HepG2 (cell line): ENCODE data around the gene SPRED2. TPM values are rescaled to one million over a fixed set of nuclear protein-coding genes. Genes with fewer than 3 reads are reported as not detected.

Experiments used
- ASH2L ChIP-seq: fragments of 300-600, 200-600 bp; sonication (generic); IDR thresholded peaks from 2 replicates; pipeline ENCODE4 v1.7.0; 2017; ENCODE audit warnings: low read depth, mild to moderate bottlenecking, moderate library complexity, mixed read lengths, low read length; ENCODE audit not compliant: insufficient read length
- ATF6 ChIP-seq: sonication (generic); formaldehyde crosslinking; conservative IDR thresholded peaks from 2 replicates; pipeline ENCODE4 v1.4.0; 2020; ENCODE audit warnings: missing genetic modification reagents
- ATF7 ChIP-seq, 2 experiments: fragments of 450-650 bp in 1 of 2; sonication (generic) in 1 of 2; formaldehyde crosslinking in 1 of 2; IDR thresholded peaks; 2 replicates each; pipeline versions ENCODE4 v1.4.0 to v1.6.1; 2016 to 2020; ENCODE audit warnings: antibody characterized with exemption in 1 of 2, mild to moderate bottlenecking in 1 of 2, missing genetic modification reagents in 1 of 2
- BRD4 ChIP-seq: sonication (generic); formaldehyde crosslinking; IDR thresholded peaks from 2 replicates; pipeline ENCODE4 v1.4.0; 2020; ENCODE audit warnings: missing genetic modification reagents
- EEA1 ChIP-seq: sonication (generic); formaldehyde crosslinking; IDR thresholded peaks from 2 replicates; pipeline ENCODE4 v1.5.1; 2020; ENCODE audit warnings: mild to moderate bottlenecking, missing genetic modification reagents, borderline replicate concordance
- GABPB1 ChIP-seq: IDR thresholded peaks from 2 replicates; pipeline ENCODE4 v1.6.1; 2016; ENCODE audit warnings: mild to moderate bottlenecking, missing genetic modification reagents, moderate library complexity, missing compliant biosample characterization
- KDM6A ChIP-seq: IDR thresholded peaks from 2 replicates; pipeline ENCODE4 v1.6.1; 2016; ENCODE audit warnings: low read depth
- KLF15 ChIP-seq: sonication (generic); formaldehyde crosslinking; IDR thresholded peaks from 2 replicates; pipeline ENCODE4 v1.8.1; 2023; ENCODE audit warnings: borderline replicate concordance, mild to moderate bottlenecking, inconsistent platforms, missing genetic modification reagents, mixed read lengths
- LRRFIP1 ChIP-seq: sonication (generic); formaldehyde crosslinking; conservative IDR thresholded peaks from 2 replicates; pipeline ENCODE4 v1.4.0; 2020; ENCODE audit warnings: missing genetic modification reagents
- NPAS2 ChIP-seq: sonication (generic); formaldehyde crosslinking; IDR thresholded peaks from 2 replicates; pipeline ENCODE4 v1.8.0; 2022; ENCODE audit warnings: mild to moderate bottlenecking, missing genetic modification reagents, borderline replicate concordance
- SPEN ChIP-seq: sonication (generic); formaldehyde crosslinking; IDR thresholded peaks from 2 replicates; pipeline ENCODE4 v1.5.1; 2020; ENCODE audit warnings: low read depth, mild to moderate bottlenecking, missing genetic modification reagents
- ZFX ChIP-seq: sonication (generic); formaldehyde crosslinking; IDR thresholded peaks from 2 replicates; pipeline ENCODE4 v1.4.0; 2020; ENCODE audit warnings: mild to moderate bottlenecking, low read depth, missing genetic modification reagents, moderate library complexity
- ZNF12 ChIP-seq: sonication (generic); formaldehyde crosslinking; IDR thresholded peaks from 2 replicates; pipeline ENCODE4 v1.5.0; 2020; ENCODE audit warnings: missing genetic modification reagents
- ZNF350 ChIP-seq: sonication (generic); formaldehyde crosslinking; IDR thresholded peaks from 2 replicates; pipeline ENCODE4 v1.4.0; 2020; ENCODE audit warnings: mild to moderate bottlenecking, low read depth, missing genetic modification reagents, borderline replicate concordance
- ZNF556 ChIP-seq: sonication (generic); formaldehyde crosslinking; IDR thresholded peaks from 2 replicates; pipeline ENCODE4 v1.4.0; 2020; ENCODE audit warnings: mild to moderate bottlenecking, missing genetic modification reagents, borderline replicate concordance
- ZNF598 ChIP-seq: sonication (generic); formaldehyde crosslinking; IDR thresholded peaks from 2 replicates; pipeline ENCODE4 v1.5.1; 2020; ENCODE audit warnings: mild to moderate bottlenecking, missing genetic modification reagents, borderline replicate concordance
- ZSCAN22 ChIP-seq: sonication (generic); formaldehyde crosslinking; IDR thresholded peaks from 2 replicates; pipeline ENCODE4 v1.4.0; 2020; ENCODE audit warnings: mild to moderate bottlenecking, missing genetic modification reagents
- polyA plus RNA-seq, 8 experiments: library from polyadenylated mRNA; depleted of rRNA in 3 of 8; stranded (reverse) in 7 of 8; unstranded in 1 of 8; fragments of >200 nt; fragmentation: Illumina TruSeq in 4 of 8; extraction: Trizol in 4 of 8; gene quantifications; 2 replicates each; pipeline versions ENCODE4 v1.2.1 to v1.2.3, GENCODE V29; 2011 to 2016; ENCODE audit warnings: low read depth in 4 of 8, missing spikeins in 1 of 8, mixed read lengths in 1 of 8; ENCODE audit not compliant: insufficient read depth in 1 of 8
- total RNA-seq, 5 experiments: library from RNA; depleted of rRNA; stranded (reverse); fragments of >200 nt; fragmentation: Illumina TruSeq; extraction: Trizol; gene quantifications; 2 replicates each; pipeline ENCODE4 v1.2.3, GENCODE V29; 2016; ENCODE audit warnings: low read depth in 1 of 5
- TF ChIP-seq, protein P1 (sequence below): sonication (generic); formaldehyde crosslinking; IDR thresholded peaks from 2 replicates; pipeline ENCODE4 v1.5.1; 2020; ENCODE audit warnings: missing genetic modification reagents, mild to moderate bottlenecking, borderline replicate concordance
- TF ChIP-seq, protein P2 (sequence below): sonication (generic); formaldehyde crosslinking; IDR thresholded peaks from 2 replicates; pipeline ENCODE4 v1.5.0; 2020; ENCODE audit warnings: mild to moderate bottlenecking, missing genetic modification reagents

The SPRED2 gene
- total and polyA plus RNA-seq, 2 of the 13 experiments (the other 11 are each of a cell fraction or from before 2014, with no cell fraction given): 13.0 to 37.0 TPM

DNA sequence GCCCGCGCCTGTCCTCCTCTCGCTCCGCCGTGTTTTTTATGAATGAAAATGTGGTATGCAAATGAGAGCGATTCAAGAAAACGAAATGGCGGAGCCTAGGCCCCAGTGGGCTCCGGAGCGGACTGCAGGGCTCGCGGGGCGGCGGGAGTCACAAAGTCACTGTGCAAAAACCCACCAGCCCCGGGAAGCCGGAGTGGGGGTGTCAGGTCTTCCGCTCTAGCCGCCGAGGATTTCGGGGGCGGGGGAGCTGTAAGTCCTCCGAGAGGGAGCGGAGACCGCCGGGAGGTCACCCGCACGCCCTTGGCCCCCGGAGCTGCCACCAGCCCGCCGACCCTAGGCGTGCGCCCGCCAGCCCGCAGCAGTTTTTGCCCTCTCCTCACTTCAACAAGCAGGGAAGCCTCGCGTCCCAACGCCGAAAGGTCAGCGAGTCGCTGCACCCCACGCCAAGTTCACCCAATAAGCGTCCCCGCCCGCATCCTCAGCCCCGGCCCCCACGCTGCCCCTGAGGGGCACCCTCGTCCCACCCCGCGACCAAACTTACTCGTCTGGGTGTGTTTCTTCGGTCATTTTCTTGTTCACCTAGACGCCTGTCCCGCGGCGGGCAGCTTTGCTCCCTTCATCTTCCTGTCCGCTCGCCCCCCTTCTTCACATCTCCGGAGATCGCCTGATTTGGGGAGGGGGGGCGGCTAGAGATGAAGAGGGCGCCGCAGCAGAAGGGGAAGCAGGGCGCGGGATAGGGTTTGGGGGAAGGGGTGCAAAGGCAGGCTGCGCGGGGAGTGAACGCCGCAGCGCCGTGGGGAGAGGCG is 775 bp downstream of the SPRED2 start (continued):
- no peak for TF ChIP-seq EEA1 (CRISPR knock-in tag)
- TF ChIP-seq, protein P1, sequence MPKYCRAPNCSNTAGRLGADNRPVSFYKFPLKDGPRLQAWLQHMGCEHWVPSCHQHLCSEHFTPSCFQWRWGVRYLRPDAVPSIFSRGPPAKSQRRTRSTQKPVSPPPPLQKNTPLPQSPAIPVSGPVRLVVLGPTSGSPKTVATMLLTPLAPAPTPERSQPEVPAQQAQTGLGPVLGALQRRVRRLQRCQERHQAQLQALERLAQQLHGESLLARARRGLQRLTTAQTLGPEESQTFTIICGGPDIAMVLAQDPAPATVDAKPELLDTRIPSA (CRISPR knock-in tag): no peak
- no peak for TF ChIP-seq NPAS2 (CRISPR knock-in tag)
- TF ChIP-seq ATF6 (CRISPR knock-in tag): no peak
- no peak for TF ChIP-seq ZNF12 (CRISPR knock-in tag)
- peak; percentile 75; the same call in 1 of the 2 replicates for TF ChIP-seq KLF15
- no peak; the same call in 1 of the 2 replicates for TF ChIP-seq ZNF350 (CRISPR knock-in tag)
- no peak for TF ChIP-seq SPEN (CRISPR knock-in tag)
- TF ChIP-seq ASH2L: no peak
- TF ChIP-seq LRRFIP1 (CRISPR knock-in tag): no peak
- no peak for TF ChIP-seq ZNF556
- TF ChIP-seq BRD4 (CRISPR knock-in tag): 0 out of 2 replicates have a peak, but pooled peaks have one; percentile 52
- no peak for TF ChIP-seq GABPB1
- no peak for TF ChIP-seq KDM6A (CRISPR knock-in tag)
- no peak for TF ChIP-seq ATF7 (IDR thresholded peaks at IDR 0.05)
- no peak for TF ChIP-seq ATF7 (CRISPR knock-in tag; IDR thresholded peaks at IDR 0.05)
- no peak for TF ChIP-seq ZNF598 (CRISPR knock-in tag)
- no peak; the same call in none of the 2 replicates for TF ChIP-seq ZFX (CRISPR knock-in tag)
- TF ChIP-seq, protein P2, sequence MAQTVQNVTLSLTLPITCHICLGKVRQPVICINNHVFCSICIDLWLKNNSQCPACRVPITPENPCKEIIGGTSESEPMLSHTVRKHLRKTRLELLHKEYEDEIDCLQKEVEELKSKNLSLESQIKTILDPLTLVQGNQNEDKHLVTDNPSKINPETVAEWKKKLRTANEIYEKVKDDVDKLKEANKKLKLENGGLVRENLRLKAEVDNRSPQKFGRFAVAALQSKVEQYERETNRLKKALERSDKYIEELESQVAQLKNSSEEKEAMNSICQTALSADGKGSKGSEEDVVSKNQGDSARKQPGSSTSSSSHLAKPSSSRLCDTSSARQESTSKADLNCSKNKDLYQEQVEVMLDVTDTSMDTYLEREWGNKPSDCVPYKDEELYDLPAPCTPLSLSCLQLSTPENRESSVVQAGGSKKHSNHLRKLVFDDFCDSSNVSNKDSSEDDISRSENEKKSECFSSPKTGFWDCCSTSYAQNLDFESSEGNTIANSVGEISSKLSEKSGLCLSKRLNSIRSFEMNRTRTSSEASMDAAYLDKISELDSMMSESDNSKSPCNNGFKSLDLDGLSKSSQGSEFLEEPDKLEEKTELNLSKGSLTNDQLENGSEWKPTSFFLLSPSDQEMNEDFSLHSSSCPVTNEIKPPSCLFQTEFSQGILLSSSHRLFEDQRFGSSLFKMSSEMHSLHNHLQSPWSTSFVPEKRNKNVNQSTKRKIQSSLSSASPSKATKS (CRISPR knock-in tag): no peak
- TF ChIP-seq ZSCAN22 (CRISPR knock-in tag): no peak
